Neuron (in vitro differentiated cells): ENCODE results near the gene NELFCD.
A peak's percentile ranks its signal among the peaks of the same experiment; 100 is the strongest.

Source experiments
- H2AFZ ChIP-seq: one replicate; pipeline ENCODE4 v1.6.1; 2013; ENCODE audit warnings: low read depth, mild to moderate bottlenecking, inconsistent platforms, low read length, moderate library complexity
- H3K27me3 ChIP-seq: one replicate; pipeline ENCODE4 v1.6.1; 2013; ENCODE audit warnings: low read length; ENCODE audit not compliant: insufficient read depth
- H3K36me3 ChIP-seq: one replicate; pipeline ENCODE4 v1.6.1; 2013; ENCODE audit warnings: low read length; ENCODE audit not compliant: insufficient read depth
- H3K4me1 ChIP-seq: one replicate; pipeline ENCODE4 v1.6.1; 2013; ENCODE audit warnings: low read length; ENCODE audit not compliant: insufficient read depth
- H3K4me3 ChIP-seq: 2 replicates; pipeline ENCODE4 v1.5.1; 2013; ENCODE audit warnings: mild to moderate bottlenecking, low read length, moderate library complexity
- H3K9me3 ChIP-seq: one replicate; pipeline ENCODE4 v1.6.1; 2013; ENCODE audit warnings: low read length

NELFCD gene

GRCh38 chr20:59019217-59019616 lies 38.2 kb downstream of the NELFCD start, which contains the start of gene TUBB1:
Gene TUBB1 (plus strand): TSS chr20:59019429. CDS start chr20:59019523, 94 bp downstream.
- Histone ChIP-seq H3K36me3 (peaks cover 19% of the 10 kb centered on the region), H3K9me3 (no peaks in the 10 kb centered on the region), H3K27me3 (no peaks in the 10 kb centered on the region), H3K4me3 (no peak within 1 kb of the TSS), H2AFZ (no peak within 1 kb of the TSS), H3K4me1 (peaks cover 10% of the 10 kb centered on the region)

- Histone ChIP-seq H3K36me3 (peaks cover 36% of the 10 kb centered on the region), H3K4me3 (no peak overlapping the region), H3K27me3 (no peaks in the 10 kb centered on the region), H2AFZ (no peak overlapping the region), H3K9me3 (no peaks in the 10 kb centered on the region), H3K4me1 (peaks cover 28% of the 10 kb centered on the region)
These were observed 40.0 kb downstream of the NELFCD start for GRCh38 chr20:59020938-59021551.

- Histone ChIP-seq H3K9me3 (no peaks in the 10 kb centered on the region), H3K4me3 (no peak overlapping the region), H3K27me3 (no peaks in the 10 kb centered on the region), H3K4me1 (peaks cover 45% of the 10 kb centered on the region), H3K36me3 (peaks cover 41% of the 10 kb centered on the region), H2AFZ (no peak overlapping the region)
These were observed 41.7 kb downstream of the NELFCD start for GRCh38 chr20:59022754-59023153.

GRCh38 chr20:59023616-59024015 lies 42.6 kb downstream of the NELFCD start:
- Histone ChIP-seq H2AFZ (no peak overlapping the region), H3K4me1 (peaks cover 53% of the 10 kb centered on the region), H3K9me3 (no peaks in the 10 kb centered on the region), H3K27me3 (no peaks in the 10 kb centered on the region), H3K4me3 (no peak overlapping the region), H3K36me3 (peaks cover 50% of the 10 kb centered on the region)

GRCh38 chr20:59024111-59024530 lies 43.1 kb downstream of the NELFCD start:
- Histone ChIP-seq H3K36me3 (peaks cover 53% of the 10 kb centered on the region), H3K4me1 (peaks cover 58% of the 10 kb centered on the region), H2AFZ (no peak overlapping the region), H3K27me3 (no peaks in the 10 kb centered on the region), H3K4me3 (no peak overlapping the region), H3K9me3 (no peaks in the 10 kb centered on the region)

GRCh38 chr20:59025086-59025485 lies 44.0 kb downstream of the NELFCD start:
- Histone ChIP-seq H3K27me3 (no peaks in the 10 kb centered on the region), H2AFZ (no peak overlapping the region), H3K36me3 (peaks cover 63% of the 10 kb centered on the region), H3K4me1 (peaks cover 68% of the 10 kb centered on the region), H3K4me3 (no peak overlapping the region), H3K9me3 (no peaks in the 10 kb centered on the region)

- Histone ChIP-seq H2AFZ (no peak overlapping the region), H3K36me3 (peaks cover 67% of the 10 kb centered on the region), H3K9me3 (no peaks in the 10 kb centered on the region), H3K4me3 (no peak overlapping the region), H3K4me1 (peaks cover 72% of the 10 kb centered on the region), H3K27me3 (no peaks in the 10 kb centered on the region)
These were observed 44.5 kb downstream of the NELFCD start for GRCh38 chr20:59025511-59025910.

GRCh38 chr20:59026904-59027740 lies 46.1 kb downstream of the NELFCD start:
- Histone ChIP-seq H3K27me3 (no peaks in the 10 kb centered on the region), H3K4me1 (peaks cover 74% of the 10 kb centered on the region), H3K9me3 (no peaks in the 10 kb centered on the region), H2AFZ (no peak overlapping the region), H3K4me3 (no peak overlapping the region), H3K36me3 (peaks cover 68% of the 10 kb centered on the region)

GRCh38 chr20:59027741-59028320 lies 46.8 kb downstream of the NELFCD start:
- H3K4me3 ChIP-seq, result no peak overlapping the region
- H3K9me3 ChIP-seq, result no peaks in the 10 kb centered on the region
- H3K36me3 ChIP-seq, result peaks cover 62% of the 10 kb centered on the region
- H2AFZ ChIP-seq, result no peak overlapping the region
- no peaks in the 10 kb centered on the region for H3K27me3 ChIP-seq
- H3K4me1 ChIP-seq, result peaks cover 75% of the 10 kb centered on the region

GRCh38 chr20:59028812-59029211 lies 47.8 kb downstream of the NELFCD start:
- H3K9me3 ChIP-seq, result no peaks in the 10 kb centered on the region
- peaks cover 77% of the 10 kb centered on the region for H3K4me1 ChIP-seq
- H3K36me3 ChIP-seq, result peaks cover 53% of the 10 kb centered on the region
- H3K4me3 ChIP-seq, result peak overlapping the region; percentile 17
- H3K27me3 ChIP-seq, result no peaks in the 10 kb centered on the region
- no peak overlapping the region for H2AFZ ChIP-seq

- peaks cover 39% of the 10 kb centered on the region for H3K36me3 ChIP-seq
- peaks cover 59% of the 10 kb centered on the region for H3K4me1 ChIP-seq
- no peaks in the 10 kb centered on the region for H3K9me3 ChIP-seq
- peak overlapping the region; percentile 71 for H3K4me3 ChIP-seq
- no peaks in the 10 kb centered on the region for H3K27me3 ChIP-seq
- H2AFZ ChIP-seq, result no peak overlapping the region
These were observed 50.0 kb downstream of the NELFCD start for GRCh38 chr20:59030911-59031563.

- Histone ChIP-seq H2AFZ (peak overlapping the region; percentile 11), H3K27me3 (no peaks in the 10 kb centered on the region), H3K4me3 (peak overlapping the region; percentile 71), H3K36me3 (peaks cover 40% of the 10 kb centered on the region), H3K4me1 (peaks cover 53% of the 10 kb centered on the region), H3K9me3 (no peaks in the 10 kb centered on the region)
These were observed 50.5 kb downstream of the NELFCD start for GRCh38 chr20:59031564-59032022.
